H4 (cell line): Measurements from ENCODE around the gene AGRP. TPM values are rescaled to one million over a fixed set of nuclear protein-coding genes. Genes with fewer than 3 reads are reported as not detected.
"Not testable (repeated sequence)": the region's sequence is repeated elsewhere in the genome, so short reads cannot be mapped to it uniquely, and the experiment has no call there.

Source experiments
- DNase-seq: peaks from one replicate; pipeline ENCODE4 v3.0.0-alpha.2; 2015; ENCODE audit warnings: low spot score
- total RNA-seq: library from RNA; depleted of rRNA; stranded (reverse); fragments of >200 nt; shearing (Covaris generic); gene quantifications from 2 replicates; pipeline ENCODE4 v1.2.3, GENCODE V29; 2014; rRNA removed

The AGRP gene, protein sequence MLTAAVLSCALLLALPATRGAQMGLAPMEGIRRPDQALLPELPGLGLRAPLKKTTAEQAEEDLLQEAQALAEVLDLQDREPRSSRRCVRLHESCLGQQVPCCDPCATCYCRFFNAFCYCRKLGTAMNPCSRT
- not detected in 2 replicates for total RNA-seq

DNA sequence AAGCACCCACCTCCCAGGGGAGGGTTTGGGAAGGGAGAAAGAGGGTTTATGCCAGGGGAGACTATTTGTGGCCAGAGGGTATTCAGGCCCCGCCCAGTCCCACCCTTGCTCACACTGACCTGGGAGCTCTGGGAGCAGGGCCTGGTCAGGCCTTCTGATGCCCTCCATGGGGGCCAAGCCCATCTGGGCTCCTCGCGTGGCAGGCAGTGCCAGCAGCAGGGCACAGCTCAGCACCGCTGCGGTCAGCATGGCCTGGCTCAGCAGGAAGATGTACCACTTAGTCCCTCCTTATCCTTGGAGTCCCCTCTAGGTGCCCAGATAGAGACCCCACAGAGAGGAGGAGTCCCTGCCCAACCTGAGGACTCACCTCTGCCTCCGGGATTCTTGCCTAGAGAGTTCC is at the start of gene AGRP:
Gene AGRP (minus strand): TSS at position 398 of the 400 bp plus-strand sequence. CDS start 149 bp downstream, at position 249.
- DNase-seq = no peak

DNA sequence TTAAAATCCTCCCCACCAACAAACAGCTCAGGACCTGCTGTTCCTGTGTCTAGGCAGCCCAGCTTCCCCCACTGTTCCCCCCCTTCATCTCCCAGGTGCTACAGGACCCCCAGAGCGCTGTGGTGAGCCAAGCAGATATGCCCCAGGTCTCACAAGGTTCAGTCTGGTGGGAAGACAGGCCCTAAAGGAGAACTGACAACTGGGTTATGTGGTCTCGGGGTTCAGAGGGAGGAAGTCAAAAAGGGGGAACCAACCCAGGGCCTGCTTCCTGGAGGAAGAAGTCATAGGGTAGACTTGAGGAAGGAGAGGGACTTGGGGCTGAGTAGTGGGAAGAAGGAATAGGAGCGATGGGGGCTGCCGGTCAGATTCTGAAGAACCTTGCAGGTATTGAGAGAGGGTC is 47.9 kb upstream of the AGRP start:
- no peak for DNase-seq

DNA sequence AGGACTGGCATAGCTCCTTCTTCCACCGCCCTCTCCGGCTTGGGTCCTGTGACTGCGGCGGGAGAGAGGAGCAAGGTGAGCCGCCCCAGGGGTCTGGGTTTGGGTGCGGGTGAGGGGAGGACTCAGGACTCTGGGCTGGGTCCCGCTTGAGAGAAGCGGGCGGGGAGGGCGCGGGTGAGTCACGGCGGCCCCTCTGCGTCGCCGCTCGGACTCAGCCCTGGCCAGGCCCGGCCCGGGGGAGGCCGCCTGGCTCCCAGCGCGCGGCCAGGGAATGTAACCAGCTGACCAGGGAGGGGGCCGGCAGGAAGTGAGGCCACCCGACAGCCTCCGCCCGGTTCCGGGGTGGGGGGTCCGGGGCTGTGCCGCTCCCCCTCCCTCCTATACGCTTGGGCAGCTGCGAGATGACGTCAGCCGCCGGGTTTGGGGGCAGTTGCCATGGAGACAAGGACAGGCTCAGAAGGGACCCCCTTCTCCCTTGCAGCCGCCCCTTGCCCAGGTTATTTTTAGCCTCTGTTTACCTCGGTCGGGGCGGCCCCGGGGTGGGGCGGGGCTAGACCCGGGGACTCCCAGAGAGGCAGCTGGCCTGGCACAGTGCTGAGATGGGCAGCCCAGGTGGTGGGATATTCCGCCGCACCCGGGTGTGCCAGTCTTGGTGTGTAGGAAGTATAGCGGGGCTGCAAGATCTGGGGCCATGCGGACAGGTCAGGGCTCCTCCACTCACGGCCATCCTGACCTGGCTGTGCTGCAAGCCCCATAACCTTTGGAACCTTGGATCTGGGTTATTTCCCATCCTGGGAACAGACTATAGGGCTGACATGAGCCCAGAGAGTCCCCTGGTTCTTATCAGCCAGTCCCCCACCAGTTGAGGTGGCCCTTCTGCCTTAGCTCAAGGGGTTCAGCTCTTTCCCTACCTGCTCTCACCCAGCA is 46.9 kb upstream of the AGRP start:
- DNase-seq = peak; percentile 33

DNA sequence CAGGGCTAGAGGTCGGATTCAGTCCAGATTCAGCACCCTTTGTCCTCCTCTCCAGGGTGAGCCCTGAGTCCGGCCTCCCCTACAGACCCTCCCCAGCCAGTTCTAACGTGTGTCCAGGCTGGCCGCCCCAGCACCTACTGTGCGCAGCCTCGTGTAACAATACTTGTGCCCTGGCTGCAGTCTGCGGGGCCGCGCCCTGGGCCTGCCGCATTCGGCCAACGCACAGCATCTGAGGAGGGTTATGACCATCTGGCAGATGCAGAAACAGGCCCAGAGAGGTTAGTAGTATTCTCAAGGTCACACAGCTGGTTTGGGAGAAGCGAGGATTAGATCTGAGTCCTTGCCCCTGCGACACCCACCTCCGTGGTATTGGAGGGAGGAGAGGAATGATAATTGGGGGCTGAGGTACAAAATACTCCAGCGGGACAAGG is 46.2 kb upstream of the AGRP start:
- no peak for DNase-seq

DNA sequence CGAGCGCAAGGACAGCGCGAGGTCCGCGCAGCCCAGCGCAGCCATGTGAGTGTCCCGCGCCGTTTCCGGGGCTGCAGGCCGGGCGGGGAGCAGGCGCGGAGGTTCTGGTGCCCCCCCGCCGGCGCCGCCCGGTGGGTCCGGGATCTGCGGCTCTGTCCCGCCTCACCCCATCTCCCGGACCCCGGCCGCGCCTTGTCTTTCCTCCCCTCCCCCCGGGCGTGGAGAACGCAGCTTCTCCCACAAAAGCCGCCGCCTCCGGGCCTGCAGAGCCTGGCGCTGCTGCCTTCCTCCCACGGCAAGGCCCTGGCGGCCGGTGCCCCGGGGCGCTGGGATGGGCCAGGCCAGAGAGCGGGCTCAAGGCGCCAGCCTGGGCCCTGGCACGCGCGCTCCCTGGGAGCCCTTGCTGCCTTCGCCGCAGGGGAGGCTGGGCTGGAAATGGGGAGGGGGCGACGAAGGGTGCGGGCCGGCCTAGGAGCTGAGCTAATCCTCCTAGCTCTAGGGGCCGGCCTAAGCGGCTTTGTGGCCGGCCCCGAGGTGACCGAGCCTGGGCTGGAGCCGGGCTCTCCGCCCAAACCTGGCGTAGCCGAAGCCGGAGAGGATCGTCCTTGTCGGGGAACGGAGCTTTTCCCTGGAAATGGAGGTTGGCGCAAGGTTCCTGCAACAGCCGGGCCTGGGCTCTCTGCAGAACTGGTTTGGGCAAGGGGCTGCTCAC is 45.7 kb upstream of the AGRP start:
- no peak for DNase-seq

DNA sequence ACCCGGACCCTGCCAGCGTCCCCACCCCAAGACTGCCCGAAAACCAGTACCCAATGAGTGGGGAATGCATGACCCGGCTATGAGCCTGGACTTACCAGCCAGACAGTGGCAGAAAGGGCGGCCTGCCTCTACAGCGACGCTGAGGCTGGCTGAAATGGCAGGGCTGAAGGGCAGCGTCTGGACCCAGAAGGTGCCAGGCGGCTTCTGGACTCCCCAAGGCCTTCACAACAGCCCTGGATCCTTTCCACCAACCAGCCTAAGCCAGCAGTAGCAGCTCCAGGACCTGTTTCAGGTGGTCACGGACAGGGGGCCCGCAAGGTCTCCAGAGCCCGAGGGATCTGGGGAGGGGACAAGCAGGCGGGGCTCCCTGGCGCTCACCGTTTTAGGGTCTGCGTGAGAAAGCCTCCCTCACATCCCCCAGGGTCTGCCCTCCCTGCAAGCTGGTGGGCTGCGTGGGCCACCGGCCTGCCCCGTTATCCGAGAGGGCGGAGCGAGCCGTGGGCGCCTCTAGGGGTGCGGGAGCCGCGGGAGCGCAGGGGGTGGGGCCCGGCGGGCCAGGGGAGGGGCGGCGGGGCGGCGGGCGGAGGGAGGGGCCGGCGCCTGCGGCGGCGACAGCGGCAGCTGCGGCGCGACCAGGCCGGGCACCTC is 45.0 kb upstream of the AGRP start, which contains the start of gene RIPOR1:
Gene RIPOR1 (plus strand): TSS at position 608 of the 648 bp plus-strand sequence. CDS start 9,618 bp downstream, outside the sequence.
- DNase-seq = no peak

DNA sequence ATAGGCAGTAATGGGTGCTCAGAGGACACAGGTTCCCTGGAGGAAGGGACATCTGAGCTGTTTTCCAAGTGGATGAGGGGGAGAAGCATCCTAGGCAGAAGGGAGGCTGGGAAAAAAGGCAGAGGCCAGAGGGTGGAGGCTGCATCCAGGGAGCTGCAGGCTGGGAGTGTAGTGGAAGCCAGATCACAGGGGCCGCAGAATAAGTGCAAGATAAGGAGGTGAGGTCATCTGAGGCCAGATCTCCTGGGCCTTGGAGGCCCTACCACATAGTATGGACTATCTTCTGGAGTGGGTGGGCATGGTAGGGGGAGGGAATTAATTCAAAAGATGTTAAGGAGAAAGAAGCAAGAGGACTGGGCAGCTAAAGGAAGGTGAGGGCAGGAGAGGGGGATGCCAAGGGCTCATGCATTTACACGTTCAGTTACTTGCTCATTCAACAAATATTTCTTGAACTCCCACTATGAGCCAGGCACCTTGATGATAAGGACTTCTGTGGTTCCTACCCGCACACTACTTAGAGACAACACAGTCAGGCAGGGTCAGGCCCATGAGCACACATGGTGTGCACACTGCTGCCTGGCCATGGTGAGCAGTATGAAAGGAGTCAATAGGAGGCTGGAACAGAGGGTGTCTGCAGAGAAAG is 42.9 kb upstream of the AGRP start:
- no peak for DNase-seq

DNA sequence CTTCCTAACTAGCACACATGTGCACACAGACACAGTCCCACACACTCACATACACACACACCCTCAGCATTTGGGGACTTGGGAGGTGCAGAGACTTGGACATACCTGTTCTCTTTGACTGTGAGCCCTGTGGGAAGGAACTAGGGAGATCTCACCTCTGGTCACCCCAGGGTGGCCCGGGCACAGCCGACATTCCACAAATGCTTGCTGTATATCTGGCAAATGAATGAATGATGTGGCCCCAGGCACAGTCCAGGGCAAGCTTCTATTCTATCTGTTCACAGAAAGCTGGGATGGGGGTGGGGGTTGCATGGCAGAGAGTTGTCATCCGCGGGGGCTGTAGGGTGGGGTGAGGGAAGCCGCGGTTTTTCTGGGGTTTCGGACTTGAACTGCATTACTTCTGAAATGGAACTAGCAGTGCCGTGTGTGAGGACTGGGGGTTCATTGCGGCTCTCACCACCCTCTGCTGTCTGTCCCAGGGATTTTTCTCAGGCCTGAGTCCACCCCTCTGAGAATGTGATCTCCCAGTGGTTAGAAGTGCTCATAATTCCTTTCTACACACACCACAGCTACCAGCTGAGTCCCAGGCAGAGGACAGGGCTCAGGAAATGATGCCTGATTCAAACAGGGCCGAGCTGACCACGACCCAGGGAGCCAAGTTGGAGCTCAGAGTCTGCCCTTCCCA is 42.0 kb upstream of the AGRP start:
- no peak for DNase-seq

DNA sequence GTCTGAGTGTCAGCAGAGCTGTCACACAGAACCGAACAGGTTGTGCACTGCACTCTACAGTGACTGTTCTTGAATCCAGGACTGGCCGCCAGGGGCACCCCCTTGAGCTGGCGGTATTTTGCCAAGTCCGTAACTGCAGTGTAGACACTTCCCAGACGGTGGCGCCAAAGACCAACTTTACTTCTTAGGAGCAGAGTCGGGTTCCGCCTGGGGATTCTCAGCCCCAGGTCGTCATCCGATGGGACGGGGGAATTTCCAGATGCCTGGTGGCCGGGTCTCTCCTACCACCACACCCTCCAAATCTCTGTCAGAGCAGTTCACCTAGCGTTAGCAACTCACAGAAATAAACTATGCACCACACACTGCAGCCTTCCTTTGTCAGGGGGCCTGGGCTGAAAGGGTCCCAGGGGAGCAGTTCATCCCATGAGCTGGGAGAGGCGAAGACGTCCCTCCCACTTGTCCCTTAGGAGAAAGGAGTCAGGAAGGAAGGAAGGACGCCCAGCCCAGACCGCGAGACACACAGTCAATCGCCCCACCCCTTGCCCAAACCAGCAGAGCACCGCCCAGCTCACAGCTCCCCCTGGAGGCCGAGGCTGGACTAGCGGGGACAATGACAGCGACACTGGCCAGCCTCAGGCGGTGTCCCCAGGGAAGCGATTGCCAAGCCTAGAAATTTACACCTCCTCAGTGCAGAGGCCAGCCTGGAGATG is 37.9 kb upstream of the AGRP start:
- peak; percentile 92 for DNase-seq

DNA sequence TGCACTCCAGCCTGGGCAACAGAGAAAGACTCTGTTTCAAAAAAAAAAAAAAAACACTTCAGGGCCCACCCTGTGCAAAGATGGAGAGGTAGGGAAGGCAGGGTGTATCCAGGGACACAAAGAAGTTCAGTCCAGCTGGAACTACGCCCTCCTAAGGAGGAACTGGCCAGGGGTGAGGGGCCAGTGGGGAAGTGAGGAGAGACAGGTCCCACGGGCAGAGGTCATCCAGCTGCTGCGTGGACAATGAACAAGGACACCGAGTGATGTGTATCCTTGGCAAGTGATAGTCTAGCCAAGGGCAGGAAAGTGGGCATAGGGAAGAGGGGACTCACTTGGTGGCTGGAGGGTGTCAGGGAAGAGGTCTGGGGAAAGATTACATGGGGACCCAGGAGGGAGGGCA is 35.9 kb upstream of the AGRP start:
- DNase-seq = no peak

DNA sequence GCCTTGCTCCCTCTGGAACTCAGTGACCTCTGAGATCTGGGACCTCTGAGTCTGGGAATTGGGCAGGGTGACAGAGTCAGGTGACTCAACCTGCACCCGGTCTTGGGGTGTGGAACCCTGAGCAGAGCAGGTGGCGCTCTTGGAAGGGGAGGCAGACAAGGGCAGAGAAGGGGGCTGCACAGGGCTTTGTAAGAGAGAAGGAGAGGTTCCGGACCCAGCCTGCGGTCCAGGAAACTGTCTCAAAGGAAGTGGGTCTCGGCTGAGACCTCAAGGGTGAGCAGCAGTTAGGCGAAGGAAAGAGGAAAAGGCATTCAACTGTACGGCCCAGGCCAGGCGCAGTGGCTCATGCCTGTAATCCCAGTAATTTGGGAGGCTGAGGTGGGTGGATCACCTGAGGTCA is 35.3 kb upstream of the AGRP start:
- DNase-seq = no peak

DNA sequence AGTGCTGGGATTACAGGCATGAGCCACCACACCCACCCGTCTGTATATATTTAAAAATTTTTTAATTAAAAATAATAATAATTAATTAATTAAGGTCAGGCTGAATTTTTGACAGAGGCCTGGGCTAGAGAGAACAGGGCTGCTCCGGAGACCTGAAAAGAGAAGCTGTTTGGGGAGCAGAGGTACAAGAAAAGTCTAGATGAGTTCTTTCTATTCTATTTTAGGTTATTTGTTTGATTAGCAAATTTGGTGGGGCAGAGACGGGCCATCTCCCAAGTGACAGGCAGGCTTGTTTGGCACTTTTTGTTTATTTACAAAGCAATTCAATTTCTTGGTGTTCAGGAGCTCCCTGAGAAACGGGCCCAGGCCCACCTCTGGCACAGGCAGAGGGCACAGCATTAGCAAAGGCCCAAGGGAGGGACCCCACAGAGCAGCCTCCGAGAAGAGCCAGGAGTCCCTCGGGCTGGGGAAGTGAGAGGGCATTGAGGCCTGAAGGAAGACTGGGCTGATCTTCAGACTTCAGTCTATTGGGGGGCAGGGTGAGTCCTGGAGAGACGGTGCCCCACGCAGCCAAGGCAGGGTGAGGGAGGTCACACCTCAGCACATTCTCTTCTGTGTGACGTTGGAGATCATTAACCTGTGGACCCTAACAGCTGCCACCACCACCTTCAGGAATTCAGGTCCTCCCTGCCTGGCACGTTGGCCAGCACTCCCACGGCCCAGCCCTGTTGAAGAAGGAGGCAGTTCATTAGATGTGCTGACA is 34.5 kb upstream of the AGRP start:
- no peak for DNase-seq

DNA sequence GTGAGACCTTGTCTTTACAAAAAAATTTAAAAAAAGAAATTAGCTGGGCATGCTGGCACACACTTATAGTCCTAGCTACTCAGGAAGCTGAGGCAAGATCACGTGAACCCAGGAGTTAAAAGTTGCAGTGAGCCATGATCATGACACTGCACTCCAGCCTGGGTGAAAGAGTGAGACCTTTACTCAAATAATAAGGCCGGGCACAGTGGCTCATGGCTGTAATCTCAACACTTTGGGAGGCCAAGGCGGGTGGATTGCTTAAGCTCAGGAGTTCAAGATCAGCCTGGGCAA is 33.8 kb upstream of the AGRP start:
- no peak for DNase-seq

DNA sequence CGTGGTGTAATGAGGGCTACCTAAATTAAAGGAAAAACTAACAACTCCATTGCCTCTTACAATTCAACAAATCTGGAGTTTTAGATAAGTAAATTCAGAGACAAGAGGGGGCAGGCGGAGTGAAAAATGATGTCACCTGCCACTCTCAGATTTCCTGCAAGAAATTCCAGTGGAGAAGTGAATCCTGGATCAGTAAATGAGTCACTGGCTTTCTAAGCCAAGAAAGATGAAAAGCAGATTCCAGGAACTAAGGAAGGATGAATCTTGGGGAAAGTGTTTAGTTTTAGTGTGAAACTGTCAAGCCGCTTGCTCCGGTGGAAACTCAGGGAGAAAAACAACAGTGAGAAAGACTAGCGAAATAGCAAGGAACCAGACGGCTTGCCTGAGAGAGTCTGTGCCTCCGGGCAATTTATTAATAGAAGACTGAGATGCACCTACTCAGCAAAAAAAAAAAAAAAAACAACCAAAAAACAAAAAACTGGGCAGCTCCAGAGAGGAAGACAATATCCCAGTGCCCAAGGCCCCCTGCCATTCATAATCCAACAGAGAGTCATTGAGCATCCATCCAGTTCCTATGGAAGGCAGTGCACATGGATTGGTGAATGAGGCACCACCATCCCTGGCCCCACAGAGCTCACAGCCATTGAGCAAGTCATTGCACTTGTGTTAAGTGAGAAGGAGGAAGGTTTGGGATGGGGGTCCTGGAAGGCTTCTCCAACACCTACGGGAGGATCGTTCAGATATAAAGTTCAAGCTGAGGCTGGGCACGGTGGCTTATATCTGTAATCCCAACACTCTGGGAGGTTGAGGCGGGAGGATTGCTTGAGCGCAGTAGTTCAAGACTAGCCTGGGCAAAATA is 33.2 kb upstream of the AGRP start:
- no peak for DNase-seq

DNA sequence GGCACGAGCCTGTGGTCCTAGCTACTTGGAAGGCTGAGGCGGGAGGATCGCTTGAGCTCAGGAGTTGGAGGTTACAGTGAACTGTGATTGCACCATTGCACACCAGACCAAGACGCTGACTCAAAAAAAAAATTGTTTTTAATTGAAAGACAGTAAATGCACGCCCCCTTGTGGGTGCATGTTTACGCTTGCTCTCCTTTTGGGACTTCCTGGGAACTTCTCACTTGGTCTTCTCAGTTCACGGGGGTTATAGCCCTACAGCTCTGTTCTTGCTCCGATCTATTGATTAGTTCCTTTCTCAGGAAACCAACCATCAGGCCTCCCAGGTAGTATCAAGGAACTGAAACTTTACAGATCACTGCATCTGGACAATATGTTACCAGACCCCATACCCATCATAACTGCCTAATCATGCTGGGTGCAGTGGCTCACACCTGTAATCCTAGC is 31.1 kb upstream of the AGRP start:
- DNase-seq = peak; percentile 82

DNA sequence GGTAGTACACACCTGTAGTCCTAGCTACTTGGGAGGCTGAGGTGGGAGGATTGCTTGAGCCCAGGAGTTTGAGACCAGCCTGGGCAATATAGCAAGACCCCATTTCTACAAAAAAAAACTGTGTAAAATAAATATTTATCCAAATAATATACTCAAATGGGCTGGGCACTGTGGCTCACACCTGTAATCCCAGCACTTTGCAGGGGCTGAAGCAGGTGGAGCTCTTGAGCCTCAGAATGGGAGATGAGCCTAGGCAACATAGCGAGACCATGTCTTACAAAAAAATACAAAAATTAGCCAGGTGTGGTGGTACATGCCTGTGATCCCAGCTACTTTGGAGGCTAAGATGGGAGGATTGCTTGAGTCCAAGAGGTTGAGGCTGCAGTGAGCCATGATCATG is 30.5 kb upstream of the AGRP start:
- not testable (repeated sequence) for DNase-seq

DNA sequence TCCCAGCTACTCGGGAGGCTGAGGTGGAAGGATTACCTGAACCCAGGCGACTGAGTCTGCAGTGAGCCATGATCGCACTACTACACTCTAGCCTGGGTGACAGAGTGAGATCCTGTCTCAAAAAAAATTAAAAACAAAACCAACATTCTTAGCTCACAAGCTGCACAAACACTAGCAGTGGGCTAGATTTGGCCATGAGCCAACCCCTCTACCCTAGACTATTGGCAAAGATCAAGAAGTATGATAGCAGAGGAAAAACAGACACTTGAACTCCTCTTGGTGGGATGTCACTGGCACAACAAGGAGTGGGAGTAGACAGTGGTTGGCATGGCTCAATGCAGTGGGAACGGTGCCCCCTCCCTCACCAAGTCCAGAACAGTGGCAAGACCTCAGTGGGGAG is 25.7 kb upstream of the AGRP start:
- DNase-seq = no peak

DNA sequence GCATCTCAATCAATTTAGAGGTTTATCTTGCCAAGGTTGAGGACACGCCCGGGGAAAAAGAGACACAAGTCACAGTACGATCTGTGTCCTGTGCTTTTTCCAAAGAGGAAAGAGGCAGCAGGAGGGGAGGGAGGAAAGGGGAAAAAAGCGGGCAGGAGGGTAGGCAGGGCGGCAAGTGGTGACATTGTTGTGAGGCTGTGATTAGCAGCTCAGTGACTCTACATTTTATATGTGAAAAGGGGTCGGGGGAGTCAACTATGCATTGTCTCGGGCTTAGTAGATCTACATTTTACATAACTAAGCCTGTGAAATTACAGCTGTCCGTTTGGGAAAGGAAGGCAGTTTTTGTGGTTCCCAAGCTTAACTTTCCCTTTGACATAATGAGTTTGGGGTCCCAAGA is 23.1 kb upstream of the AGRP start:
- no peak for DNase-seq
